Activated gamma-delta T cell treated with anti-CD3 and anti-CD28 coated beads, Interleukin-2, amount 50 U/mL, for 16 hours (primary cell): ENCODE results near the gene IL6R.
"Not testable (repeated sequence)": the region's sequence is repeated elsewhere in the genome, so short reads cannot be mapped to it uniquely, and the experiment has no call there.

Experiments
- DNase-seq: peaks from one replicate; pipeline ENCODE4 v3.0.0-alpha.2; 2020; ENCODE audit warnings: low read depth

IL6R gene

DNA sequence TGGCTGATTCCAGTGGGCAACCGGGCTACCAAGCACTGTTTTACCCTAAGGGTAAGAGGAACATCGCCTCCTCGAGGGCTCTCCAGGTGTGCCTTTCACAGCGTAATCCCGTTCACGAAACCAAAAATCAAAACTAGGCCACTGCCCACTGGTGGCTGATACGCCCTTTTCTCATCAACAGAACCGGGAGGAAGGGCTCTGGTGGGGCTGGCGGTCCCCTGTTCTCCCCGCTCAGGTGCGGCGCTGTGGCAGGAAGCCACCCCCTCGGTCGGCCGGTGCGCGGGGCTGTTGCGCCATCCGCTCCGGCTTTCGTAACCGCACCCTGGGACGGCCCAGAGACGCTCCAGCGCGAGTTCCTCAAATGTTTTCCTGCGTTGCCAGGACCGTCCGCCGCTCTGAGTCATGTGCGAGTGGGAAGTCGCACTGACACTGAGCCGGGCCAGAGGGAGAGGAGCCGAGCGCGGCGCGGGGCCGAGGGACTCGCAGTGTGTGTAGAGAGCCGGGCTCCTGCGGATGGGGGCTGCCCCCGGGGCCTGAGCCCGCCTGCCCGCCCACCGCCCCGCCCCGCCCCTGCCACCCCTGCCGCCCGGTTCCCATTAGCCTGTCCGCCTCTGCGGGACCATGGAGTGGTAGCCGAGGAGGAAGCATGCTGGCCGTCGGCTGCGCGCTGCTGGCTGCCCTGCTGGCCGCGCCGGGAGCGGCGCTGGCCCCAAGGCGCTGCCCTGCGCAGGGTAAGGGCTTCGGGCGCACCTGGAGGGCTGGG is at the start of gene IL6R:
TSS of gene IL6R (plus strand) at position 360 of the 763 bp plus-strand sequence. CDS start at position 647, 287 bp downstream.
- peak; percentile 41 for DNase-seq

- no peak for DNase-seq
These were observed 46.6 kb upstream of the IL6R start for GRCh38 chr1:154358519-154358918.

DNA sequence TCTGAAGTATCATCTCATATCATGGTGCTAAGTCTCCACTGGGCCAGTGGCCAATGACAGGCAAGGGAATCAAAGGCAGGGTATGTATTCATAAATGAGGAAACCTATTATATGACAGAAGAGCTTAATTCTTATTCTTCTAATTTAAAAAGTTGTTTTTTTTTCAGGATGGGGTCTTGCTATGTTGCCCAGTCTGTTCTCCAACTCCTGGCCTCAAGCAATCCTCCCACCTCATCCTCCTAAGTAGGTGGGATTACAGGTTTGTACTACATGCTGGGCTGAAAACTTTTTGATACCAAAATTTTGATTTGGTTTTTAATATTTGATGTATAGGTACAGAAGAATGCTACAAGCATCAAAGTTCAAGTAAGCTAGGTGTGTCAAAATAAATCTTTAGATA is 44.9 kb upstream of the IL6R start:
- no peak for DNase-seq

DNA sequence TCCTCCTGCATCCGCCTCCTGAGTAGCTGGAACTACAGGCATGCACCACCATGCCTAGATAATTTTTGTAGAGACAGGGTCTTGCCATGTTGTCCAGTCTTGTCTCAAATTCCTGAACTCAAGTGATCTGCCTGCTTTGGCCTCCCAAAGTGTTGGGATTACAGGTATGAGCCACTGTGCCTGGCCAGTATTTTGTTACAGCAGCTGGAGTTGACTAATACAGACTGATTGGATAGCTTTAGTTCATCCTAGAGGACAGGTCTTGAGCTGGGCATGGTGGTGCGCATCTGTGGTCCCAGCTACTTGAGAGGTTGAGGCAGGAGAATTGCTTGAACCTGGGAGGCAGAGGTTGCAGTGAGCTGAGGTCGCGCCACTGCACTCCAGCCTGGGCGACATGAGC is 44.3 kb upstream of the IL6R start:
- not testable (repeated sequence) for DNase-seq

GRCh38 chr1:154361357-154361756 is 43.8 kb upstream of the IL6R start:
- DNase-seq = no peak

DNA sequence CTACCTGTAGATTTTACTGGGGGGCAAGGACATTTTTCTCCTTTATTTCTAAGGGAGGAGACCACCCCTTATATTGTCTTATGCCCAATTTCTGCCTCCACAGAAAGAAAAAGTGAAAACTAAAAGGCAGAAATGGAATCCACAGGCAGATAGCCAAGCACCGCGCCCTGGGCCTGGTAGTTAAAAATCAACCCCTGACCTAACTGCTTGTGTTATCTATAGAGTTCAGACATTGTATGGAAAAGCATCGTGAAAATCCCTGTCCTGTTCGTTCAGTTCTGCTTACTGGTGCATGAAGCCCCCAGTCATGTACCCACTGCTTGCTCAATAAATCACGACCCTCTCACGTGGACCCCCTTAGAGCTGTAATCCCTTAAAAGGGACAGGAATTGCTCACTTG is 33.7 kb upstream of the IL6R start:
- no peak for DNase-seq

- DNase-seq = not testable (repeated sequence)
These were observed 31.3 kb upstream of the IL6R start for GRCh38 chr1:154373777-154374357.

- DNase-seq = no peak
These were observed 25.8 kb upstream of the IL6R start for GRCh38 chr1:154379301-154379700.

GRCh38 chr1:154384650-154385489 is 20.3 kb upstream of the IL6R start:
- no peak for DNase-seq

- DNase-seq = peak; percentile 67
These were observed 18.3 kb upstream of the IL6R start for GRCh38 chr1:154386643-154387352.

GRCh38 chr1:154391086-154391770 is 13.9 kb upstream of the IL6R start:
- DNase-seq = no peak

GRCh38 chr1:154398141-154398540 is 7.0 kb upstream of the IL6R start:
- no peak for DNase-seq

DNA sequence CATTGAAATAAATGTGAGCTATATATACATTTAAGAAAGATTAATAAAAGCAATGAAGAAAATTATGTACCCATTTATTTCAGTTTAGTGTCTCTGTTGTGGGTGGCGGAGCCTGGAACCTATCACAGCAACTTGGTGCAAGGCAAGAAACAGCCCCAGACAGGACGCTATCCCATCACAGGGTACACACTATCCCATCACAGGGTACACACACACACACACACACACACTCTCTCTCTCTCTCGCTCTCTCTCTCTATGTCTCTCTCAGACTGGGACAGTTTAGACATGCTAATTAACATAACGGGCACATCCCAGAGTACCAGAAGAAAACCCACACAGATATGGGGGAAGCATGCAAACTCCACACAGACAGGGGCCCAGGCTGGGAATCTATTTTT is 6.5 kb upstream of the IL6R start:
- no peak for DNase-seq

- DNase-seq = no peak
These were observed 4.8 kb upstream of the IL6R start for GRCh38 chr1:154400381-154400801.

GRCh38 chr1:154402409-154402921 is 2.7 kb upstream of the IL6R start:
- DNase-seq = no peak

DNA sequence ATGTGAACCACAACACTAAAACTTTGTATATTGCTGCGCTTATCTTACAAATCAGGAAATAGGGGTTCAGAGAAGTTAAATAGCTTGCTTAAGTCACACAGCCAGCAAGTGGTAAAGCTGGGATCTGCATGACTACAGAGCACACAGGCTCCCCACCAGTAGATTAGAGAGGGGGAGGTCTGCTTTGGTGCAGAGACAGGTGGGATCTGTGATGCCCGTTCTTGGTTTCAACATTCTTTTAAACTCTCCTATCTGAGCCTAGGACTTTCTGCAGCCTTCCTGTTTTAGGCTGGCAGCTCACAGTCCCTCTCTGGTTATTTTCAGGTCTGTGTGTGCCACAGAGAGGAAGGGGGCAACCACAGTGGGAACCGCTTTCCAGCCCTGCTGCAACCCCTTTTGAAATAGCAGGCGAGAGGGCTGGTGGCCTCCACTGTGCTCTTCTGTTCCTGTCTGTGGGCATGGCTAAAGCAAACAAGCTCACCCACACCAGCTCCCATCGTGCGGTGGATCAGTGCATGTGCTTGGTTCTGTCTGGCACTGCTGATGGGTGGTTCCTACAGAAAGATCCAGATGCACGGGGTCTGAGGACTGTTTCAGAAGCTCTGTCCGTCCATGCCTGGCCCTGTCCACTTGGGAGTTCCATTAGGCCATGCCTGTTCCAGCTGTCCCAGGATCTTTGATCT is 1.7 kb upstream of the IL6R start:
- no peak for DNase-seq

DNA sequence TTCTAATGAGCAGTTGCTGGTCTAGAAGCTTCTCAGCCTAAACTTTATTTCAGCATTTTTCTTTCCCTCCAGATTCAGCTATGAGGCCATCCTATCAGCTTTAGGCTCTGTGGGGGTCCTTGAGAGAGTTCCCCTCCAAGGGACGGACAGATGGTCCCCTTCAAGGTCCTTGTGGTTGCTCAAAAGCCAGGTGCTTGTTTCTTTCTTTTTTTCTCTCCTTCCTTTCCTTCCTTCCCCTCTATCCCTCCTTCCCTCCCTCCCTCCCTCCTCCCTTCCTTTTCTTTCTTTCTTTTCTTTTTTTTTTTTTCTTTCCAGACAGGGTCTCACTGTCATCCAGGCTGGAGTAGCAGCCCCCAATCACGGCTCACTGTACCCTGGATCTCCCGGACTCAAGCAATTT is 1.2 kb upstream of the IL6R start:
- no peak for DNase-seq

DNA sequence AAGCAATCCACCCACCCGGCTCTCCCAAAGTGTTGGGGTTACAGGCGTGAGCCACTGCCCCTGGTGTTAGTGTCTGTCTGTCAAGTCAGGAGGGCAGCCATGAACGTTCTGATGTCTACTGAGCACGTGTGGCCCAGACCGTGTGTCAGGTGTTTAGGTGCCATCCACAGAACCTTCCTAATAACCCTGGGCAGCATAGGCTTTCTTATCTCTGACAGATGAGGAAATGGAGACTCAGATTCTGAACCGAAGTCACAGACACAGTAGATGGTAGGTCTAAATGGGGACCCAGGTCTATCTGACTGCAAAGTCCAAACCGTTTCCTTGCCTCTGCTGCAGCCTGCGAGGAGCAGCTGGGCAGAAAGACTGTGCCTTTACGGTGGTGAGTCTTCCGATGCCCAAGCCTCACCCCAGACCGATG is 622 bp upstream of the IL6R start:
- DNase-seq = no peak

DNA sequence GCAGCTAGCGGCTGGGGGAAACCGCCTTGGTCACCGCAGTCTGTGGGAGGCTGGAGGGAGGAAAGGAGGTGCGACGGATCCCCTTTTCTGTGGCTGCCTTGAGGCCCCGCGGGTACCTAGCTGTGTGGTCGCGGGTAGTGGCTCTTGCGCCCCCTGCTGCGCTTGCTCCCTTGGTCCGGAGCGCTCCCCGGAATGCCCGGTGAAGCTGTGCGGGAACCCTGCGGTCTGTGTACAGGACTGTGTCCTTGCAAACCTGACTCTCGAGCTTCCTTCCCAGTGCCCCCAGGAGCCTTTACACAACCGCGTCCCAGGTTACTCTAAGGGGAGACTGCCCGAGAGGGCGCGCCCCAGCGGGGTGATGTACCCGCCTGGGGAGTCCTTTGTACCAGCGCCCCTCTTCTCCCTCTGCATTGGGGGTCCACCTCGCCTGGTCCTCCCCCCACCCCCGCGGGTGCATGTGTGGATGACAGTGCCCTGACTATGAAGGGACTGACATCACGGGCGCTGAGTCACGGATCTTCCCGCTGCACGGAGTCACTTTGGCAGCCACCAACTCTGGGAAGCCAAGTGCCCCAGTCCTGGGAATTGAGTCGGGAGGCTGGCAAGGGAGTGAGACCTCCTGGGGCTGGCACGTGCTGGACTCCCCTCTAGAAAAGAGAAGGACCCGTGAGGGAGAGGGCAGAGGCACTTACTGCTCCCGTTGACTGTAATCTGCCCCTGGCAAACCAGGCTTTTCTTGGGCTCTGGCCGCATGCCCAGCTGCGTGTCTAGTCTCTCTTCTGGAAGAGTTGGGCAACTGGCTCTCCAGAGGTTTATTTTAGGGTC is 816 bp downstream of the IL6R start:
- DNase-seq = no peak

- DNase-seq = no peak
These were observed 1.4 kb downstream of the IL6R start for GRCh38 chr1:154406572-154406879.
